ENCODE results near the gene IFFO2. TPM values are rescaled to one million over a fixed set of nuclear protein-coding genes. Genes with fewer than 3 reads are reported as not detected.

Gene IFFO2
- total RNA-seq, 1 experiment from 2014 or later: 15.6 TPM

GRCh38 chr1:18881642-18882431, 74.6 kb downstream of the IFFO2 start:
- intact Hi-C loops (cut with micrococcal nuclease): loop anchor here (5.0 kb wide), 1 partner anchor 360 kb away; no protein-coding TSS in a partner anchor
- Histone ChIP-seq H3K27me3 (ENCODE audit: insufficient read depth, low read length) (no peaks in the 10 kb centered on the region), H3K9me2 (ENCODE audit: insufficient read depth) (no peaks in the 10 kb centered on the region), H4K20me1 (ENCODE audit: insufficient read depth) (no peaks in the 10 kb centered on the region), H3K4me3 (replicated peaks in 1 of 2; ENCODE audit: low read depth in 1 of 2, low read length in 2 of 2) (no peak overlapping the region), H3K9ac (ENCODE audit: low read length) (no peak overlapping the region), H3K79me2 (ENCODE audit: insufficient read depth, low read length) (no peaks in the 10 kb centered on the region), H3K4me1 (ENCODE audit: control insufficient read depth in 1 of 2, insufficient read depth in 2 of 2, low read length in 2 of 2) (peaks cover 0 to 5% of the 10 kb centered on the region in 2 experiments; a peak in 1 of 4 replicates), H2AFZ (ENCODE audit: low read depth, low read length, poor library complexity, severe bottlenecking) (no peak overlapping the region), H3K9me3 (ENCODE audit: control insufficient read depth in 1 of 2, insufficient read depth in 1 of 2, low read depth in 1 of 2, low read length in 2 of 2) (no peaks in the 10 kb centered on the region), H3K4me2 (ENCODE audit: low read length) (no peak overlapping the region), H3K27ac (ENCODE audit: low read depth, low read length) (no peak overlapping the region), H3K36me3 (ENCODE audit: control insufficient read depth in 1 of 2, insufficient read depth in 2 of 2, low read length in 2 of 2) (no peaks in the 10 kb centered on the region)
- ATAC-seq (no peak), DNase-seq (ENCODE audit: low read depth, low spot score) (no peak)
- TF ChIP-seq EZH2phosphoT487 (IDR thresholded peaks at IDR 0.05; ENCODE audit: borderline replicate concordance) (no peak), EZH2 (IDR thresholded peaks at IDR 0.05) (no peak), CBX3 (IDR thresholded peaks at IDR 0.05; ENCODE audit: low read depth) (no peak), RAD21 (IDR thresholded peaks at IDR 0.05; ENCODE audit: low read depth) (no peak), MAX (IDR thresholded peaks at IDR 0.05) (no peak), ZBTB33 (IDR thresholded peaks at IDR 0.05; ENCODE audit: extremely low read depth, insufficient replicate concordance, low read length) (no peak), FOSL1 (IDR thresholded peaks at IDR 0.05; ENCODE audit: low read depth) (no peak), ZFX (IDR thresholded peaks at IDR 0.05) (no peak), SIN3A (IDR thresholded peaks at IDR 0.05; ENCODE audit: low read depth) (no peak), YY1 (IDR thresholded peaks at IDR 0.05; ENCODE audit: extremely low read depth, insufficient replicate concordance, low read depth, low read length) (no peak), POLR2AphosphoS5 (IDR thresholded peaks at IDR 0.05; ENCODE audit: low read depth, low read length) (no peak)
- ChIA-PET POLR2A (no interaction called here), RAD21 (ENCODE audit: low non-redundant PET in 1 of 2, low total read pairs in 2 of 2, uncharacterized antibody in 2 of 2, unreplicated experiment in 2 of 2) (no interaction called here), CTCF (no interaction called here)
- no TSS peak for BruUV-seq (replicated peaks)
